Activated B cell treated with CpG ODN at 0.5 μM for 24 hours (primary cell): ENCODE results near the gene AMBRA1. TPM values are rescaled to one million over a fixed set of nuclear protein-coding genes. Genes with fewer than 3 reads are reported as not detected.
A peak's percentile ranks its signal among the peaks of the same experiment; 100 is the strongest.
"Not testable (repeated sequence)": the region's sequence is repeated elsewhere in the genome, so short reads cannot be mapped to it uniquely, and the experiment has no call there.

ENCODE experiments used
- ATAC-seq: fragments of 200-7000 bp; cut with Tn5 transposase; one replicate; pipeline ENCODE4 v1.10.0; 2021; ENCODE audit warnings: low read depth, mild to moderate bottlenecking, moderate library complexity
- CTCF ChIA-PET: fragments of 350-600 bp; sonication (Branson Sonifier 250); formaldehyde crosslinking; loops from one replicate; lab custom pipeline; 2021; ENCODE audit warnings: antibody characterized with exemption; lab: Charles Lee
- POLR2A ChIA-PET: fragments of 350-600 bp; sonication (Branson Sonifier 250); formaldehyde crosslinking; loops from one replicate; lab custom pipeline; 2021; ENCODE audit warnings: antibody characterized with exemption; lab: Charles Lee
- DNase-seq: peaks from one replicate; pipeline ENCODE4 v3.0.0; 2022
- H3K27ac Mint-ChIP-seq: one replicate; pipeline ENCODE4 v1.8.0; 2020; ENCODE audit warnings: mixed read lengths
- H3K27me3 Mint-ChIP-seq: one replicate; pipeline ENCODE4 v1.8.0; 2021; ENCODE audit warnings: mixed read lengths
- H3K36me3 Mint-ChIP-seq: one replicate; pipeline ENCODE4 v1.8.0; 2021; ENCODE audit warnings: low read depth, mixed read lengths
- H3K4me1 Mint-ChIP-seq: one replicate; pipeline ENCODE4 v1.8.0; 2021; ENCODE audit warnings: mixed read lengths
- H3K4me3 Mint-ChIP-seq: one replicate; pipeline ENCODE4 v1.8.0; 2020; ENCODE audit warnings: mild to moderate bottlenecking, mixed read lengths
- H3K9me3 Mint-ChIP-seq: one replicate; pipeline ENCODE4 v1.8.0; 2020; ENCODE audit warnings: mixed read lengths
- CTCF ChIP-seq: fragments of 200-600 bp; IDR thresholded peaks from one replicate; pipeline ENCODE4 v1.8.0; 2022; ENCODE audit warnings: antibody characterized with exemption, mild to moderate bottlenecking
- intact Hi-C: fragments of 100-400 bp; cut with micrococcal nuclease; formaldehyde crosslinking; loops from one replicate; pipeline ENCODE4 v1.15.1; 2024
- total RNA-seq: library from RNA; stranded (reverse); gene quantifications from 2 replicates; pipeline ENCODE4 v1.2.3, GENCODE V29; 2022

Gene AMBRA1
- total RNA-seq, 1 donor from 2014 or later = 39.1 TPM

GRCh38 chr11:46594785-46595184 lies 962 bp upstream of the AMBRA1 start:
- no peak for TF ChIP-seq CTCF
- H3K27me3 Mint-ChIP-seq = no peaks in the 10 kb centered on the region
- peak overlapping the region; percentile 97 for H3K4me3 Mint-ChIP-seq
- no peak overlapping the region for H3K27ac Mint-ChIP-seq
- intact Hi-C loops = loop anchor here (1.0 to 10.0 kb wide), 5 partner anchors 9 to 1050 kb away; partner anchors contain the start of genes ARHGAP1, ATG13, HARBI1 and MTCH2
- ChIA-PET CTCF (no interaction called here), POLR2A (interaction anchor here (0.6 to 1.6 kb wide), 5 partner anchors 11 to 106 kb away, joined by 5 to 18 read pairs (median 9); partner anchors contain the start of genes ARHGAP1, ATG13, HARBI1 and ZNF408)
- no peak for DNase-seq
- peaks cover 6% of the 10 kb centered on the region for H3K36me3 Mint-ChIP-seq
- no peak for ATAC-seq
- H3K9me3 Mint-ChIP-seq = no peaks in the 10 kb centered on the region
- peaks cover 37% of the 10 kb centered on the region for H3K4me1 Mint-ChIP-seq

- H3K27ac Mint-ChIP-seq = peak overlapping the region; percentile 88
- H3K4me1 Mint-ChIP-seq = peaks cover 37% of the 10 kb centered on the region
- peaks cover 6% of the 10 kb centered on the region for H3K36me3 Mint-ChIP-seq
- no peaks in the 10 kb centered on the region for H3K9me3 Mint-ChIP-seq
- CTCF ChIA-PET = no interaction called here
- DNase-seq (no peak), ATAC-seq (no peak)
- no peak for TF ChIP-seq CTCF
- intact Hi-C loops = loop anchor here (1.0 to 10.0 kb wide), 5 partner anchors 9 to 1050 kb away; partner anchors contain the start of genes ARHGAP1, ATG13, HARBI1 and MTCH2
- H3K4me3 Mint-ChIP-seq = peak overlapping the region; percentile 97
- H3K27me3 Mint-ChIP-seq = no peaks in the 10 kb centered on the region
- POLR2A ChIA-PET = interaction anchor here (0.6 to 1.6 kb wide), 10 partner anchors 13 to 748 kb away, joined by 3 to 18 read pairs (median 5); partner anchors contain the start of genes ARHGAP1, ATG13, CRY2 and HARBI1
Observed at GRCh38 chr11:46594374-46594700, 514 bp upstream of the AMBRA1 start.

GRCh38 chr11:46590740-46591605 lies 2.9 kb downstream of the AMBRA1 start:
- H3K4me1 Mint-ChIP-seq = peaks cover 50% of the 10 kb centered on the region
- DNase-seq (no peak), ATAC-seq (no peak)
- intact Hi-C loops = loop anchor here (5.0 to 10.0 kb wide), 2 partner anchors 34 to 1054 kb away; partner anchors contain the start of gene MTCH2
- H3K4me3 Mint-ChIP-seq = no peak overlapping the region
- ChIA-PET POLR2A (no interaction called here), CTCF (interaction anchor here (0.9 kb wide), 1 partner anchor 27 kb away, joined by 3 read pairs; no protein-coding TSS in a partner anchor)
- H3K27me3 Mint-ChIP-seq = no peaks in the 10 kb centered on the region
- no peaks in the 10 kb centered on the region for H3K9me3 Mint-ChIP-seq
- TF ChIP-seq CTCF = no peak
- no peak overlapping the region for H3K27ac Mint-ChIP-seq
- H3K36me3 Mint-ChIP-seq = peaks cover 14% of the 10 kb centered on the region

- no peaks in the 10 kb centered on the region for H3K9me3 Mint-ChIP-seq
- TF ChIP-seq CTCF = no peak
- H3K27me3 Mint-ChIP-seq = no peaks in the 10 kb centered on the region
- H3K36me3 Mint-ChIP-seq = peaks cover 13% of the 10 kb centered on the region
- H3K4me3 Mint-ChIP-seq = no peak overlapping the region
- ATAC-seq (no peak), DNase-seq (no peak)
- ChIA-PET CTCF (no interaction called here), POLR2A (no interaction called here)
- intact Hi-C loops = no loop called here
- no peak overlapping the region for H3K27ac Mint-ChIP-seq
- peaks cover 45% of the 10 kb centered on the region for H3K4me1 Mint-ChIP-seq
Observed at GRCh38 chr11:46588915-46589314, 4.9 kb downstream of the AMBRA1 start.

- peaks cover 39% of the 10 kb centered on the region for H3K4me1 Mint-ChIP-seq
- POLR2A ChIA-PET = interaction anchor here (0.6 kb wide), 1 partner anchor 36 kb away, joined by 3 read pairs; no protein-coding TSS in a partner anchor
Observed at GRCh38 chr11:46588131-46588530, 5.7 kb downstream of the AMBRA1 start.

GRCh38 chr11:46583513-46583912 lies 10.3 kb downstream of the AMBRA1 start:
- ATAC-seq, H3K4me3 Mint-ChIP-seq, intact Hi-C loops, CTCF ChIA-PET, H3K27me3 Mint-ChIP-seq, DNase-seq, H3K27ac Mint-ChIP-seq, H3K9me3 Mint-ChIP-seq, POLR2A ChIA-PET, H3K4me1 Mint-ChIP-seq: not testable (repeated sequence)
- peaks cover 20% of the 10 kb centered on the region for H3K36me3 Mint-ChIP-seq

More at GRCh38 chr11:46588131-46588530, 5.7 kb downstream of the AMBRA1 start:
- no peak for ATAC-seq
- Mint-ChIP-seq H3K9me3 (no peaks in the 10 kb centered on the region), H3K27ac (no peak overlapping the region), H3K27me3 (no peaks in the 10 kb centered on the region), H3K4me3 (no peak overlapping the region), H3K36me3 (peaks cover 8% of the 10 kb centered on the region)
- DNase-seq = no peak
- no peak for TF ChIP-seq CTCF
- intact Hi-C loops = no loop called here
- CTCF ChIA-PET = no interaction called here
